HepG2 (cell line): Measurements from ENCODE around the gene ACE. TPM values are rescaled to one million over a fixed set of nuclear protein-coding genes. Genes with fewer than 3 reads are reported as not detected.
A peak's percentile ranks its signal among the peaks of the same experiment; 100 is the strongest.

ENCODE experiments used
- ATAC-seq: fragments of 200-7000 bp; cut with Tn5 transposase; 3 replicates; pipeline ENCODE4 v1.9.1; 2020; ENCODE audit warnings: mild to moderate bottlenecking, moderate library complexity
- BruUV-seq: library from RNA; stranded (reverse); fragments of 400-500 nt; replicated peaks from 2 replicates; lab custom pipeline; 2021; lab: Mats Ljungman, UMichigan
- CTCF ChIA-PET: fragments of 300-600 bp; formaldehyde crosslinking; extraction: SDS; loops from one replicate; lab custom pipeline; 2021; ENCODE audit warnings: low total read pairs, inconsistent platforms, low intra/inter-chr PET ratio; lab: Yijun Ruan, JAX
- POLR2A ChIA-PET: fragments of 350-600 bp; sonication (Branson Sonifier 250); formaldehyde crosslinking; loops from one replicate; lab custom pipeline; 2020; ENCODE audit warnings: antibody characterized with exemption, inconsistent platforms; lab: Yijun Ruan, JAX
- DNase-seq: peaks from one replicate; pipeline ENCODE4 v3.0.0-alpha.2; 2015; ENCODE audit warnings: low spot score
- FAIRE-seq: peaks from 3 replicates; lab custom pipeline; 2011; peaks lifted over from hg19 to GRCh38; lab: Jason Lieb, UNC
- H2AFZ ChIP-seq: one replicate; pipeline ENCODE4 v1.6.1; 2011; ENCODE audit warnings: low read length, inconsistent platforms
- H3K27ac ChIP-seq: fragments of 300-600 bp; 3 replicates; pipeline ENCODE4 v1.8.0; 2011; ENCODE audit warnings: mixed run types, mild to moderate bottlenecking, mixed read lengths, low read length, inconsistent platforms; ENCODE audit not compliant: insufficient read depth; ENCODE audit errors: extremely low read length
- H3K27me3 ChIP-seq, 2 experiments: fragments of 200-600 bp in 1 of 2; 2 replicates in 1 of 2; 3 replicates in 1 of 2; pipeline versions ENCODE4 v1.6.0 to v1.8.0; 2011; ENCODE audit warnings: low read length in 2 of 2, mild to moderate bottlenecking in 2 of 2, moderate library complexity in 2 of 2, inconsistent platforms in 1 of 2; ENCODE audit not compliant: insufficient read depth in 2 of 2, control insufficient read depth in 1 of 2
- H3K36me3 ChIP-seq, 2 experiments: fragments of 200-600 bp in 1 of 2; replicated peaks in 1 of 2; 2 replicates in 1 of 2; 3 replicates in 1 of 2; pipeline versions ENCODE4 v1.5.1 to v1.8.0; 2011; ENCODE audit warnings: low read length in 2 of 2, inconsistent platforms in 1 of 2; ENCODE audit not compliant: insufficient read depth in 2 of 2, control insufficient read depth in 1 of 2
- H3K4me1 ChIP-seq: 2 replicates; pipeline ENCODE4 v1.5.1; 2012; ENCODE audit warnings: low read length, inconsistent platforms; ENCODE audit not compliant: insufficient read depth
- H3K4me2 ChIP-seq: 2 replicates; pipeline ENCODE4 v1.6.0; 2011; ENCODE audit warnings: low read depth, low read length, inconsistent platforms
- H3K4me3 ChIP-seq, 3 experiments: fragments of 200-600 bp in 1 of 3; sonication (generic), shearing (Covaris generic) in 1 of 3; replicated peaks in 1 of 3; 2 replicates each; pipeline ENCODE4 v1.5.1; 2011 to 2016; ENCODE audit warnings: low read length in 3 of 3, inconsistent platforms in 2 of 3, low read depth in 2 of 3, mild to moderate bottlenecking in 2 of 3, control low read depth in 1 of 3, mixed read lengths in 1 of 3; ENCODE audit not compliant: insufficient read depth in 1 of 3
- H3K79me2 ChIP-seq: one replicate; pipeline ENCODE4 v1.6.1; 2011; ENCODE audit warnings: low read length, inconsistent platforms; ENCODE audit not compliant: insufficient read depth
- H3K9ac ChIP-seq: 2 replicates; pipeline ENCODE4 v1.6.0; 2011; ENCODE audit warnings: mild to moderate bottlenecking, low read depth, low read length, inconsistent platforms; ENCODE audit not compliant: insufficient read depth
- H3K9me3 ChIP-seq: 2 replicates; pipeline ENCODE4 v1.5.1; 2012; ENCODE audit warnings: mild to moderate bottlenecking, low read length
- H4K20me1 ChIP-seq: 2 replicates; pipeline ENCODE4 v1.6.0; 2011; ENCODE audit warnings: inconsistent platforms, mild to moderate bottlenecking, low read length, moderate library complexity; ENCODE audit not compliant: insufficient read depth
- ARHGAP35 ChIP-seq: sonication (generic); formaldehyde crosslinking; IDR thresholded peaks from 2 replicates; pipeline ENCODE4 v1.9.0; 2022; ENCODE audit warnings: mild to moderate bottlenecking, inconsistent platforms, moderate library complexity, missing genetic modification reagents, borderline replicate concordance
- GMEB1 ChIP-seq: sonication (generic); formaldehyde crosslinking; IDR thresholded peaks from 2 replicates; pipeline ENCODE4 v1.5.1; 2020; ENCODE audit warnings: missing genetic modification reagents, mild to moderate bottlenecking, borderline replicate concordance
- GTF2F1 ChIP-seq: fragments of 150-350 bp; IDR thresholded peaks from 2 replicates; pipeline ENCODE4 v1.6.1; 2014; ENCODE audit warnings: low read length
- HNRNPUL1 ChIP-seq: fragments of 200-400 bp; formaldehyde crosslinking; IDR thresholded peaks from 2 replicates; pipeline ENCODE4 v1.6.1; 2017; ENCODE audit warnings: low read depth, mild to moderate bottlenecking, low read length, moderate library complexity
- KLF11 ChIP-seq: IDR thresholded peaks from 2 replicates; pipeline ENCODE4 v1.6.1; 2016; ENCODE audit warnings: missing compliant biosample characterization
- MBD4 ChIP-seq: IDR thresholded peaks from 2 replicates; pipeline ENCODE4 v1.6.1; 2012; ENCODE audit warnings: low read length, inconsistent platforms, borderline replicate concordance
- MXI1 ChIP-seq: IDR thresholded peaks from 3 replicates; pipeline ENCODE4 v1.6.1; 2012; ENCODE audit warnings: low read depth, low read length, inconsistent platforms, borderline replicate concordance
- NFIC ChIP-seq: IDR thresholded peaks from 2 replicates; pipeline ENCODE4 v1.6.1; 2012; ENCODE audit warnings: mild to moderate bottlenecking, low read length, inconsistent platforms
- PHF5A ChIP-seq: IDR thresholded peaks from one replicate; pipeline ENCODE4 v1.6.1; 2018; ENCODE audit warnings: low read depth, missing genetic modification reagents; ENCODE audit not compliant: unreplicated experiment
- REPIN1 ChIP-seq: sonication (generic); formaldehyde crosslinking; IDR thresholded peaks from 2 replicates; pipeline ENCODE4 v1.8.0; 2022; ENCODE audit warnings: missing genetic modification reagents, low read depth, mild to moderate bottlenecking, borderline replicate concordance
- SMAD3 ChIP-seq: sonication (generic); formaldehyde crosslinking; IDR thresholded peaks from 2 replicates; pipeline ENCODE4 v1.4.0; 2020; ENCODE audit warnings: missing genetic modification reagents
- TEF ChIP-seq: sonication (generic); formaldehyde crosslinking; IDR thresholded peaks from 2 replicates; pipeline ENCODE4 v1.5.0; 2020; ENCODE audit warnings: missing genetic modification reagents
- ZFP90 ChIP-seq: sonication (generic); formaldehyde crosslinking; IDR thresholded peaks from 2 replicates; pipeline ENCODE4 v1.8.0; 2022; ENCODE audit warnings: missing genetic modification reagents, mild to moderate bottlenecking, inconsistent platforms, borderline replicate concordance
- ZKSCAN8 ChIP-seq: IDR thresholded peaks from 2 replicates; pipeline ENCODE4 v1.6.1; 2016; ENCODE audit warnings: borderline replicate concordance, missing genetic modification reagents, missing compliant biosample characterization
- ZNF317 ChIP-seq: sonication (generic); formaldehyde crosslinking; IDR thresholded peaks from 2 replicates; pipeline ENCODE4 v1.5.0; 2020; ENCODE audit warnings: mild to moderate bottlenecking, missing genetic modification reagents
- ZNF589 ChIP-seq: sonication (generic); formaldehyde crosslinking; conservative IDR thresholded peaks from 2 replicates; pipeline ENCODE4 v1.8.0; 2022; ENCODE audit warnings: mild to moderate bottlenecking, moderate library complexity, missing genetic modification reagents
- WGBS: methylation state at CpG from one replicate; pipeline ENCODE4 v1.1.6; 2017; ENCODE audit warnings: low lambda C conversion rate; 5-methylcytosine and 5-hydroxymethylcytosine counted together
- in situ Hi-C: cut with HindIII; loops from 2 replicates; pipeline ENCODE4 v1.10.0; 2017; ENCODE audit warnings: low pct_unique_long_range_greater_than_20kb; ENCODE audit not compliant: extremely low pct_ligation_motif_present
- intact Hi-C: fragments of 100-400 bp; cut with micrococcal nuclease; formaldehyde crosslinking; loops from one replicate; pipeline ENCODE4 v1.10.0; 2022; ENCODE audit not compliant: unreplicated experiment
- polyA plus RNA-seq, 8 experiments: library from polyadenylated mRNA; depleted of rRNA in 3 of 8; stranded (reverse) in 7 of 8; unstranded in 1 of 8; fragments of >200 nt; fragmentation: Illumina TruSeq in 4 of 8; extraction: Trizol in 4 of 8; gene quantifications; 2 replicates each; pipeline versions ENCODE4 v1.2.1 to v1.2.3, GENCODE V29; 2011 to 2016; ENCODE audit warnings: low read depth in 4 of 8, missing spikeins in 1 of 8, mixed read lengths in 1 of 8; ENCODE audit not compliant: insufficient read depth in 1 of 8
- total RNA-seq, 5 experiments: library from RNA; depleted of rRNA; stranded (reverse); fragments of >200 nt; fragmentation: Illumina TruSeq; extraction: Trizol; gene quantifications; 2 replicates each; pipeline ENCODE4 v1.2.3, GENCODE V29; 2016; ENCODE audit warnings: low read depth in 1 of 5
- TF ChIP-seq, protein P1 (sequence below): sonication (generic); formaldehyde crosslinking; IDR thresholded peaks from 2 replicates; pipeline ENCODE4 v1.8.0; 2022; ENCODE audit warnings: low read depth, missing genetic modification reagents

The ACE gene
- total and polyA plus RNA-seq, 2 of the 13 experiments (the other 11 are each of a cell fraction or from before 2014, with no cell fraction given) = 0.08 to 0.13 TPM

DNA sequence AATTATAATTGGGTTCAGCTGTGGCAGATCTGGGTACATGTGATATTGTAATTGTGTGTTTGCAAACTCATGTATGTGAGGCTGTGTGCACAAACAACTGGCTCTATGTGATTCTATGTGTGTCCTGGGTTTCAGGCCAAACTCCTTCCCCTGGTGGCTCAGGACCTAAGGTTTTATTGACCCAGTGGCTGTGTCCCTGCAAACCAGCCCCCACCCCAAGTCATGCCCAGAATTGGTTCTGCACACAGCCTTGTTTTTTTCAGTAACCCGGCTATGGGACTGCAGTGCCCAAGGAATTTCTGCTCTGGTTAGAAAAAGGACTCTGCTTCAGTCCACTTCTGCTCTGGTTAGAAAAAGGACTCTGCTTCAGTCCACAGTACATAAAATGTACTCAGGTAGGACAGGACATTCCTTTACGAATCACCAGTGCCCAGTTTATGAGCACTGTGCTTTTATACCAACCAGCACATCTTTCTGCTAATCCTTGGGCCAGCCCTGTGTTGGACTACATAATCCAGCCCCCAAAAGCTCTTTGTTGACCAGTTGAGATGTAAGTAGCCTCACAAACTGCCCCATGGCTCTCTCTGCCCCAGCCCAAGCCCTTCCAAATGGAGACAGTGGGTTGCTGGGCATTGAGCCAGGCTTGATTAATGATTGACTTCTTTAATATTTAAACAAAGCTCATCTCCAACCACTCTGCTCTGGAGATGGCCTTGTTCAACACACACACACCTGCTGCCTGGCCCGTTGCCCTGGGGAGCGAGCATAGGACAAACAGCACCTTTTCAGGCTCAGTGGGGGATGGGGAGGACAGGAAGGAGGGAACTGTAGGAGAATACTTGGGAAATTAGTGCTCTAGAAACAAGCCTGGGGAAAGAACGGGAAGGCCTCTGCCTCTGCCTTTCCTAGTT, 43.4 kb downstream of the ACE start:
- FAIRE-seq = peak; percentile 99
- ChIA-PET POLR2A (interaction anchor here (1.0 to 1.4 kb wide), 6 partner anchors 11 to 88 kb away, joined by 4 to 18 read pairs (median 6); partner anchors contain the start of genes DCAF7 and TACO1), CTCF (no interaction called here)
- Histone ChIP-seq H4K20me1 (no peaks in the 10 kb centered on the region; the same call in 1 of the 2 replicates), H3K4me2 (peak overlapping the region; percentile 74), H3K27ac (peak overlapping the region; percentile 71), H3K9ac (peak overlapping the region; percentile 30), H3K4me3 (peak overlapping the region in 1 of 3 experiments; percentile 47; a peak in 2 of 6 replicates), H3K79me2 (no peaks in the 10 kb centered on the region), H3K27me3 (peaks cover 7 to 55% of the 10 kb centered on the region in 2 experiments; a peak in 4 of 5 replicates), H3K4me1 (peaks cover 79% of the 10 kb centered on the region), H3K36me3 (no peaks in the 10 kb centered on the region), H2AFZ (no peak overlapping the region), H3K9me3 (no peaks in the 10 kb centered on the region)
- peak; percentile 96 for DNase-seq
- in situ Hi-C loops (no loop called here), intact Hi-C loops (loop anchor here (1.0 to 5.0 kb wide), 2 partner anchors 30 to 57 kb away; partner anchors contain the start of gene DCAF7)
- WGBS = 1% methylated on average over 5 of the region's 5 CpGs
- BruUV-seq = no TSS peak
- peak; percentile 84 for ATAC-seq
- TF ChIP-seq ZKSCAN8 (CRISPR knock-in tag) (peak; percentile 35; the same call in 1 of the 2 replicates), GTF2F1 (no peak), ZFP90 (peak; percentile 69; the same call in 1 of the 2 replicates), NFIC (peak; percentile 98), GMEB1 (CRISPR knock-in tag) (peak; percentile 16; the same call in 1 of the 2 replicates), ARHGAP35 (CRISPR knock-in tag) (0 out of 2 replicates have a peak, but pooled peaks have one; percentile 24), ZNF317 (CRISPR knock-in tag) (0 out of 2 replicates have a peak, but pooled peaks have one; percentile 73), TEF (CRISPR knock-in tag) (no peak), REPIN1 (CRISPR knock-in tag) (peak; percentile 94), SMAD3 (CRISPR knock-in tag) (peak; percentile 94; the same call in 1 of the 2 replicates), HNRNPUL1 (peak; percentile 89), MBD4 (no peak), ZNF589 (CRISPR knock-in tag) (peak; percentile 58; the same call in 1 of the 2 replicates), MXI1 (peak; percentile 63; the same call in 1 of the 3 replicates), KLF11 (peak; percentile 77; the same call in 1 of the 2 replicates), PHF5A (CRISPR knock-in tag) (peak; percentile 50)
- TF ChIP-seq, protein P1, sequence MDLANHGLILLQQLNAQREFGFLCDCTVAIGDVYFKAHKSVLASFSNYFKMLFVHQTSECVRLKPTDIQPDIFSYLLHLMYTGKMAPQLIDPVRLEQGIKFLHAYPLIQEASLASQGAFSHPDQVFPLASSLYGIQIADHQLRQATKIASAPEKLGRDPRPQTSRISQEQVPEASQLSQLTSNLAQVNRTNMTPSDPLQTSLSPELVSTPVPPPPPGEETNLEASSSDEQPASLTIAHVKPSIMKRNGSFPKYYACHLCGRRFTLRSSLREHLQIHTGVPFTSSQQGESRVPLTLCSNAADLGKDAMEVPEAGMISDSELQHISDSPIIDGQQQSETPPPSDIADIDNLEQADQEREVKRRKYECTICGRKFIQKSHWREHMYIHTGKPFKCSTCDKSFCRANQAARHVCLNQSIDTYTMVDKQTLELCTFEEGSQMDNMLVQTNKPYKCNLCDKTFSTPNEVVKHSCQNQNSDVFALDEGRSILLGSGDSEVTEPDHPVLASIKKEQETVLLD = no peak
